NCI-H524 (cell line): ENCODE measurements around the gene LSM12.
"Not testable (repeated sequence)": the region's sequence is repeated elsewhere in the genome, so short reads cannot be mapped to it uniquely, and the experiment has no call there.

ENCODE experiments used
- DNase-seq, 2 experiments: peaks; one replicate each; lab custom pipeline; 2025; lab: John Stamatoyannopoulos, UW

The LSM12 gene

GRCh38 chr17:44076716-44077594 is 10.5 kb upstream of the LSM12 start:
- DNase-seq, result no peak

GRCh38 chr17:44075598-44076293 is 9.3 kb upstream of the LSM12 start:
- DNase-seq, result no peak

GRCh38 chr17:44074911-44075285 is 8.4 kb upstream of the LSM12 start:
- DNase-seq, result no peak

- DNase-seq, result no peak
These were observed 7.9 kb upstream of the LSM12 start for GRCh38 chr17:44074231-44074910.

GRCh38 chr17:44071772-44072171 is 5.3 kb upstream of the LSM12 start:
- DNase-seq, result no peak

- DNase-seq, result no peak
These were observed 4.7 kb upstream of the LSM12 start for GRCh38 chr17:44071198-44071520.

GRCh38 chr17:44070455-44071197 is 4.2 kb upstream of the LSM12 start, which contains the start of gene G6PC3:
G6PC3 (plus strand) TSS chr17:44070735; CDS start chr17:44070966, 231 bp downstream.
- peak; percentile 99 to 100 for DNase-seq

GRCh38 chr17:44069974-44070454 is 3.5 kb upstream of the LSM12 start:
- no peak for DNase-seq

GRCh38 chr17:44067545-44067940 is 1.1 kb upstream of the LSM12 start:
- no peak for DNase-seq

- DNase-seq, result no peak
These were observed 735 bp downstream of the LSM12 start for GRCh38 chr17:44065668-44066203.

- DNase-seq, result no peak
These were observed 2.5 kb downstream of the LSM12 start for GRCh38 chr17:44063704-44064639.

- DNase-seq, result no peak
These were observed 3.6 kb downstream of the LSM12 start for GRCh38 chr17:44062871-44063270.

- DNase-seq, result no peak
These were observed 5.0 kb downstream of the LSM12 start for GRCh38 chr17:44061446-44061845.

- DNase-seq, result no peak
These were observed 7.2 kb downstream of the LSM12 start for GRCh38 chr17:44059101-44059892.

GRCh38 chr17:44053125-44053872 is 13.2 kb downstream of the LSM12 start:
- no peak for DNase-seq

GRCh38 chr17:44049294-44050060 is 17.0 kb downstream of the LSM12 start:
- peak in 1 of 2 experiments; percentile 19 for DNase-seq

GRCh38 chr17:44046893-44047292 is 19.6 kb downstream of the LSM12 start:
- DNase-seq, result not testable (repeated sequence)

GRCh38 chr17:44045486-44045885 is 21.0 kb downstream of the LSM12 start:
- DNase-seq, result no peak
